Esophagus squamous epithelium (tissue), 5 donors: Measurements from ENCODE around the gene FRMD3. TPM values are rescaled to one million over a fixed set of nuclear protein-coding genes. Genes with fewer than 3 reads are reported as not detected.
A peak's percentile ranks its signal among the peaks of the same experiment; 100 is the strongest.

ENCODE experiments used
- DNase-seq: peaks from one replicate; lab custom pipeline; 2025; lab: John Stamatoyannopoulos, UW
- H3K27ac ChIP-seq, 4 donors: fragments of 200-600 bp; sonication (generic); one replicate each; pipeline ENCODE4 v1.5.1; 2016 to 2019; ENCODE audit warnings: mild to moderate bottlenecking in 1 of 4
- H3K27me3 ChIP-seq, 4 donors: fragments of 200-600 bp; sonication (generic); 1 replicate in 3 of 4; 2 replicates in 1 of 4; pipeline versions ENCODE4 v1.5.1 to v1.6.0; 2017 to 2021; ENCODE audit warnings: antibody characterized with exemption in 1 of 4
- H3K36me3 ChIP-seq, 3 donors: fragments of 200-600 bp; sonication (generic); one replicate each; pipeline ENCODE4 v1.5.1; 2016 to 2019
- H3K4me1 ChIP-seq, 3 donors: fragments of 200-600 bp; sonication (generic); one replicate each; pipeline ENCODE4 v1.5.1; 2017 to 2019
- H3K4me3 ChIP-seq, 4 donors: fragments of 200-600 bp; sonication (generic); 1 replicate in 3 of 4; 2 replicates in 1 of 4; pipeline ENCODE4 v1.5.1; 2016 to 2019; ENCODE audit warnings: mild to moderate bottlenecking in 2 of 4, moderate library complexity in 1 of 4
- H3K9me3 ChIP-seq, 3 donors: fragments of 200-600 bp; sonication (generic); one replicate each; pipeline ENCODE4 v1.5.1; 2016 to 2019
- POLR2A ChIP-seq, 4 donors: fragments of 450-650 bp; IDR thresholded peaks; one replicate each; pipeline ENCODE4 v1.6.1; 2017; ENCODE audit warnings: antibody characterized with exemption in 4 of 4, mild to moderate bottlenecking in 4 of 4, moderate library complexity in 3 of 4
- WGBS, 2 donors: methylation state at CpG; one replicate each; pipeline ENCODE4 v1.1.5; 2018; 5-methylcytosine and 5-hydroxymethylcytosine counted together
- intact Hi-C: fragments of 100-400 bp; cut with DNase I; formaldehyde crosslinking; loops from one replicate; pipeline ENCODE4 v1.15.0; 2022
- total RNA-seq, 4 donors: library from RNA; depleted of rRNA; stranded (reverse); fragments of >200 nt; gene quantifications; one replicate each; pipeline ENCODE4 v1.1.0, GENCODE V29; 2016
- TF ChIP-seq, protein P1 (sequence below), 6 experiments: fragments of 450-650 bp in 4 of 6; fragments of 200-600 bp in 2 of 6; sonication (generic) in 2 of 6; IDR thresholded peaks; one replicate each; pipeline ENCODE4 v1.5.1; 2016 to 2019; ENCODE audit warnings: antibody characterized with exemption in 6 of 6, mild to moderate bottlenecking in 4 of 6, moderate library complexity in 4 of 6
- donor health status: DM: yes; HTN: yes; CAD: no.

The FRMD3 gene
- total RNA-seq, 4 donors from 2014 or later: 0.27 to 6.9 (median 2.1) TPM

DNA sequence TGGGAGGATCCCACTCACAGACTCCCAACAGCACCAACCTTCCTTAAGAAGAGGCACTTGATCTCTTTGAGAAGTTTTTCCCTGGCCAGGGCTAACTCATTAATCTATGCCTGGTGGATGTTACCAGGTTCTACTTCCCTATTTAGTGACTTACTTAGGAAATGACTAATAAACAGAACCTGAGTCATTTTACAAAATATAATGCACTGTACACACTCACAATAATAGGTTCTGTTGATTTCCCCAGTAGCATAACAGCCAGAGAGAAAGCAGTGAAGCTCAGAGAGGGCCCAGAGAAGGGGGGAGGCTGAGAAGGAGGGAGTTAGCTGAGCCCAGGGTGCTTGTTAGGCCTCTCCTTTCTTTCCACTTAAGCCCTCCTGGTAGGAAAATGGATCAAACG, 27.1 kb downstream of the FRMD3 start:
- intact Hi-C loops: no loop called here
- TF ChIP-seq POLR2A (IDR thresholded peaks at IDR 0.05): no peak
- TF ChIP-seq, protein P1, sequence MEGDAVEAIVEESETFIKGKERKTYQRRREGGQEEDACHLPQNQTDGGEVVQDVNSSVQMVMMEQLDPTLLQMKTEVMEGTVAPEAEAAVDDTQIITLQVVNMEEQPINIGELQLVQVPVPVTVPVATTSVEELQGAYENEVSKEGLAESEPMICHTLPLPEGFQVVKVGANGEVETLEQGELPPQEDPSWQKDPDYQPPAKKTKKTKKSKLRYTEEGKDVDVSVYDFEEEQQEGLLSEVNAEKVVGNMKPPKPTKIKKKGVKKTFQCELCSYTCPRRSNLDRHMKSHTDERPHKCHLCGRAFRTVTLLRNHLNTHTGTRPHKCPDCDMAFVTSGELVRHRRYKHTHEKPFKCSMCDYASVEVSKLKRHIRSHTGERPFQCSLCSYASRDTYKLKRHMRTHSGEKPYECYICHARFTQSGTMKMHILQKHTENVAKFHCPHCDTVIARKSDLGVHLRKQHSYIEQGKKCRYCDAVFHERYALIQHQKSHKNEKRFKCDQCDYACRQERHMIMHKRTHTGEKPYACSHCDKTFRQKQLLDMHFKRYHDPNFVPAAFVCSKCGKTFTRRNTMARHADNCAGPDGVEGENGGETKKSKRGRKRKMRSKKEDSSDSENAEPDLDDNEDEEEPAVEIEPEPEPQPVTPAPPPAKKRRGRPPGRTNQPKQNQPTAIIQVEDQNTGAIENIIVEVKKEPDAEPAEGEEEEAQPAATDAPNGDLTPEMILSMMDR (IDR thresholded peaks at IDR 0.05): no peak
- Histone ChIP-seq H3K27ac (peak overlapping the region in 1 of 4 donors; percentile 25), H3K27me3 (no peaks in the 10 kb centered on the region), H3K4me1 (peaks cover 0 to 3% (median 0%) of the 10 kb centered on the region in 3 donors), H3K4me3 (no peak overlapping the region), H3K36me3 (no peaks in the 10 kb centered on the region), H3K9me3 (no peaks in the 10 kb centered on the region)
- DNase-seq: no peak
- WGBS, 2 donors: 60 to 70% methylated on average over 1 of the region's 1 CpG

- Histone ChIP-seq H3K4me3 (no peak overlapping the region), H3K36me3 (no peaks in the 10 kb centered on the region), H3K27ac (no peak overlapping the region), H3K9me3 (no peaks in the 10 kb centered on the region), H3K27me3 (no peaks in the 10 kb centered on the region), H3K4me1 (peaks cover 0 to 3% (median 0%) of the 10 kb centered on the region in 3 donors)
- no peak for TF ChIP-seq POLR2A (IDR thresholded peaks at IDR 0.05)
- TF ChIP-seq, protein P1 (IDR thresholded peaks at IDR 0.05): no peak
- 49 to 74% methylated on average over 8 of the region's 8 CpGs for WGBS, 2 donors
- DNase-seq: no peak
- intact Hi-C loops: no loop called here
These were observed 28.8 kb downstream of the FRMD3 start for GRCh38 chr9:83509402-83509801.

DNA sequence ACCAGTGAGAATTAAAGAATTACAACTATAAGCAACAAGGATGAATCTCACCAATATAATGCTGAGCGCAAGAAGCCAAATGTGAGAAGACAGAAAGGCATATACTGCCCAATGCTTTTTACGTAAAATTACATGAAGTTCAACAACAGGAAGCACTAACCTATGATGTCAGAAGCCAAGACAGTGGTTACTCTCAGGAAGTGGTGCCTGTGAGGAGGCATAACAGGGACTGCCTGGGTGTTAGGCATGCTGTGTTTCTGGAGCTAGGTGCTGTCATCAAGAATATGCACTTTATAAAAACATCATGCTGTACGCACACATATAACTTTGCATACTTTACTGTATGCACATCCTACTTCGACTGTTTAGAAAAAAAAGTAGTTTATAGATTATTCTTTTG, 30.1 kb downstream of the FRMD3 start:
- Histone ChIP-seq H3K4me3 (no peak overlapping the region), H3K27ac (no peak overlapping the region), H3K27me3 (no peaks in the 10 kb centered on the region), H3K9me3 (no peaks in the 10 kb centered on the region), H3K36me3 (no peaks in the 10 kb centered on the region), H3K4me1 (peaks cover 0 to 3% (median 0%) of the 10 kb centered on the region in 3 donors)
- intact Hi-C loops: no loop called here
- TF ChIP-seq POLR2A (IDR thresholded peaks at IDR 0.05): no peak
- TF ChIP-seq, protein P1 (IDR thresholded peaks at IDR 0.05): no peak
- no peak for DNase-seq
- WGBS, 2 donors: 83% methylated on average over 4 of the region's 4 CpGs

GRCh38 chr9:83505282-83505681, 32.9 kb downstream of the FRMD3 start:
- DNase-seq: no peak
- Histone ChIP-seq H3K27ac (no peak overlapping the region), H3K9me3 (no peaks in the 10 kb centered on the region), H3K36me3 (no peaks in the 10 kb centered on the region), H3K4me1 (no peaks in the 10 kb centered on the region), H3K27me3 (no peaks in the 10 kb centered on the region), H3K4me3 (no peak overlapping the region)
- TF ChIP-seq POLR2A (IDR thresholded peaks at IDR 0.05): no peak
- TF ChIP-seq, protein P1 (IDR thresholded peaks at IDR 0.05): no peak
- 53 to 67% methylated on average over 2 to 3 of the region's 4 CpGs for whole genome bisulfite sequencing, 2 donors
- intact Hi-C loops: no loop called here

DNA sequence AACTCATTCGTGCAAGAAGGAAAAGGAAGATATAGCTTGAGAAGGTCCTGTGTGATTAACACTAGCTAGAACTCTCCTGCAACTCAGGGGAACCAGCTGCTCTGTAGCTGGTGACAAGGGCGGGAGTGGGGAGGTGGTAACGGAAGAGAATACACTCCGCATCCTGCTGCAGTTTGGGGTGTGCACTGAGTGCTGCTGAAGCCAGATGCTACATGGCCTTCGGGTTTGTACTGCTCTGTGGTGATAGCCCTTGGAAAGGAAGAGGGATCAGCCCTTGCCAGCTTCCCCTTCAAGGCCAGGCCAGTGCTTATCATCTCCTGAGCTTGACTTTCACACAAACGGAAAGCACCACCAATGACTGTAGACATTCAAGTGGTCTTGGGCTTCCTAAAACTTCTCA, 34.3 kb downstream of the FRMD3 start:
- Histone ChIP-seq H3K36me3 (no peaks in the 10 kb centered on the region), H3K27ac (no peak overlapping the region), H3K4me3 (no peak overlapping the region), H3K27me3 (no peaks in the 10 kb centered on the region), H3K9me3 (no peaks in the 10 kb centered on the region), H3K4me1 (no peaks in the 10 kb centered on the region)
- 74 to 78% methylated on average over 6 of the region's 6 CpGs for WGBS, 2 donors
- DNase-seq: no peak
- TF ChIP-seq, protein P1 (IDR thresholded peaks at IDR 0.05): no peak
- no peak for TF ChIP-seq POLR2A (IDR thresholded peaks at IDR 0.05)
- intact Hi-C loops: no loop called here
